Midbrain (tissue), 1 donor: ENCODE measurements around the gene GANC.

Source experiments
- DNase-seq: peaks from one replicate; lab custom pipeline; 2025; lab: John Stamatoyannopoulos, UW

Gene GANC

DNA sequence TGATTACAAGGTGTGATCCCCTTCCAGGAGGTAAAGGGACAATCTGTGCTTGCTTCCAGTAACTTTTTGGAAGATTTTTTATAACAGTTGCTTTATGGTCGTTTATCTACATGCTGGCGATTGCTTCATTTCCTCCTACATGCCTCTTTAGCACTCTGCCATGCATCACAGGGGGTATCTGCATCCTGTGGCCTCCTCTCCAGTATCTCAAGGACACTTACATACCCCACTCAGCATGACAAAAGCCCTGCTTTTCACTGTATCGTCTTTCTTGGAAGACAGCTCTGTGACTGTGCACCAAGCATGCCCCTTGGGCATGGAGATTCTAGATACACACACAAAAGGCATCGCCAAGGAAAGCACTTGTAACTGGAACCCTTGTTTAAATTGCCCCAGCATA is 111.6 kb downstream of the GANC start:
- no peak for DNase-seq

- peak; percentile 26 for DNase-seq
Measured at GRCh38 chr15:42385206-42385979, 112.4 kb downstream of the GANC start.

DNA sequence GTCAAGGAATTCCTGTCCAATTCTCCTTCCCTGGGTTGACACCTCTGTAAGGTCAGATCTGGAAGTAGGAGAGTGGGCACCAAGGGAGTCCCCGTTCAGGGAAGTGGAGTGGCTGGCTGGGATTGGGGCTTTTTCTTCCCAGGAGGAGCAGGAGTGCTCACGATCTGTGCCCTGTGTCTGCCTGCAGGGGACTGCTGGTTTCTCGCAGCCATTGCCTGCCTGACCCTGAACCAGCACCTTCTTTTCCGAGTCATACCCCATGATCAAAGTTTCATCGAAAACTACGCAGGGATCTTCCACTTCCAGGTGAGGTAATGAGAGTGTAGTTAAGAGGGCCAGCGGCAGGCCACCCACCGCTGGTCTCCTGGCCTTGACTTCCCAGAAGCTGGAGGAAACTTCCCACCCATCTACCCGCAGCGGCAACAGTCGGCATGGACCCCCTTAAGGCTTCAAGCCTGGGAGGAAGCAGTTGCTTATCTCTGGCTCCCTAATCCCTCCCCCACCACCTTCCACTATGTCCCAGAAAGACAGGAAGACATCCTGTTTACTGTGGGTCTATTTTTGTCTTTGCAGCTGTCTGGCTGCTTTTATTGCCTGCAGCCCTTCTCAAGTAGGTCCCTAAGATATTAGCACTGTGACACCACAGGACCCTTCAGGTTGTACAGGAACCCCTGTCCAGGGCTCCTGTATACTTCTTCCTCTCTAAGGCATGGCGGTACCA is 113.1 kb downstream of the GANC start:
- DNase-seq, result no peak

DNA sequence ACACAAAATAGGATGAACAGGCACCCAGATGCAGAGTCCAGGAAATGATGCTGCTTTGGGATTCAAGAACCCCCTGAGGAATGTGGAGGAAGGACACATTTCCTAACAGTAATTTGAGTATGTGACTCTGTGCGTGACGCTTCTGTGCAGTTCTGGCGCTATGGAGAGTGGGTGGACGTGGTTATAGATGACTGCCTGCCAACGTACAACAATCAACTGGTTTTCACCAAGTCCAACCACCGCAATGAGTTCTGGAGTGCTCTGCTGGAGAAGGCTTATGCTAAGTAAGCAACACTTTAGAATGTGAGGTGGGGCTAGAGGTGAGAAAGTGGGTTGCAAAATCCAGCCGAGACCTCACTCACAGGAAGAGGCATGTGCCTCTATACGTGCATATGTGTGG is 114.6 kb downstream of the GANC start:
- no peak for DNase-seq

- DNase-seq, result no peak
Measured at GRCh38 chr15:42392309-42393024, 119.5 kb downstream of the GANC start.

- no peak for DNase-seq
Measured at GRCh38 chr15:42394106-42394505, 121.1 kb downstream of the GANC start.

DNA sequence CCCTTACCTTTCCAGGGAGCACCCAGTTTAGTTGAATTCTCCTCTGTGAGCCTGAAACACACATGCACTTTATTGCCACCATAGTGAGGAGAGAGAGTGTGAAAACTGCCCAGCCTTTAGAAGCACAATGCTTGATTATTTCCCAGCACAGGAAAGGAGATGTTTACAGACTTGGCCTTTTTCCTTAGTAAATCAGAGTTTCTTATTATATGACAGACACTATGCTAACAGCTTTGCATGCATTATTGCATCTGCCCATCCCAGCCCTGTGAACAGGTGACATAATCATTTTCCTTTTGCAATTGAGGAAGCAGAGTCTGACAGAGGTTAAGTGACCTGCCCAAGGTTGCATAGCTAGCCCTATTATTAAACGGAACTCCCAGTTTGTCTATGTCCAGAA is 122.8 kb downstream of the GANC start:
- DNase-seq, result no peak

DNA sequence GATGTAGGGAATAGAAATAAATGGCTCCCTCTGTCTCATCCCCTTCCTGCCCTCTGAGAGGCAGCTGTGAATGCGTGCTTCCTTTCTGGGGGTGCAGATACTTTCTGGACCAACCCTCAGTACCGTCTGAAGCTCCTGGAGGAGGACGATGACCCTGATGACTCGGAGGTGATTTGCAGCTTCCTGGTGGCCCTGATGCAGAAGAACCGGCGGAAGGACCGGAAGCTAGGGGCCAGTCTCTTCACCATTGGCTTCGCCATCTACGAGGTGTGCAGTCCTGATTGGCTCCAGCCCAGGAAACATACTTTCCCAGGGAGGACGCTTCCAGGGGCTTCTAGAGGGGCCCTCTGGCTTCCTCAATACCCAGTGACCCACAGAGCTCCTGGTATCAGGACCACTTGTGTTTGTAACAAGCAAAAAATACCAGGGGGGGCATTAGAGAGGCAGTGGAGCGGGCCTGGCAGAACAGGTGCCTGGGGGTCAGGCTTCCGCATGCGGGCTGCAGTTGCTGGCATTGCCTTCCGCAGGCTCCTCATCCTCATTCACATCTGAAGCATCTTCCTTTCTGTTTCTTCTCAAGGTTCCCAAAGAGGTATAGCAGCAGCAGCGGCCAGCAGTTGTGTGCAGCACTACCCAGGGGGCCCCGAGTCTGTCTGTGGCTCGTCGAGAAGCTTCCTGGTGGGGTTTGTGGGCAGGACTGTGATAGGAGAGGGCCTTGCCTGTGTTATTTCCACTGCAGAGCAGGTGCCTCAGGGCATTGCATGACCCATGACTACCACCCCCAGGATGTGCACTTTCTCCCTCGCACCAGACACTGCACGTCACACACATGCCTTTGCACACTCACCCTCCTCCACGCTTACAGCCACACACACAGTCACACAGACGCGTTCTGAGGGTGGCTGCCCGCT is 128.8 kb downstream of the GANC start:
- DNase-seq, result no peak

- DNase-seq, result no peak
Measured at GRCh38 chr15:42402455-42403205, 129.6 kb downstream of the GANC start.

GRCh38 chr15:42403389-42403788 is 130.4 kb downstream of the GANC start:
- DNase-seq, result no peak

GRCh38 chr15:42404461-42405235 is 131.6 kb downstream of the GANC start:
- peak; percentile 90 for DNase-seq

GRCh38 chr15:42405863-42406482 is 133.0 kb downstream of the GANC start:
- DNase-seq, result no peak
